Heart right ventricle (tissue), 16 donors: ENCODE measurements around the gene PDK3. TPM values are rescaled to one million over a fixed set of nuclear protein-coding genes. Genes with fewer than 3 reads are reported as not detected.

ENCODE experiments used
- ATAC-seq, 8 donors: fragments of 200-7000 bp; cut with Tn5 transposase; one replicate each; pipeline ENCODE4 v1.9.1; 2020; ENCODE audit warnings: mild to moderate bottlenecking in 8 of 8, moderate library complexity in 8 of 8, moderate number of reproducible peaks in 1 of 8
- DNase-seq, 2 donors: peaks; one replicate each; pipeline ENCODE4 v3.0.0-alpha.2; 2020
- H3K27ac ChIP-seq, 10 donors: fragments of 200-600 bp; sonication (generic) in 2 of 10; one replicate each; pipeline versions ENCODE4 v1.5.0 to v1.8.0; 2020 to 2022; ENCODE audit warnings: mild to moderate bottlenecking in 3 of 10
- H3K27me3 ChIP-seq, 7 donors: fragments of 200-600 bp; one replicate each; pipeline ENCODE4 v1.8.0; 2021 to 2022; ENCODE audit warnings: mild to moderate bottlenecking in 2 of 7
- H3K36me3 ChIP-seq, 9 donors: fragments of 200-600 bp; sonication (generic) in 1 of 9; one replicate each; pipeline versions ENCODE4 v1.5.0 to v1.8.0; 2020 to 2022; ENCODE audit warnings: mild to moderate bottlenecking in 2 of 9
- H3K4me1 ChIP-seq, 9 donors: fragments of 200-600 bp; sonication (generic) in 1 of 9; one replicate each; pipeline versions ENCODE4 v1.5.0 to v1.8.0; 2020 to 2022; ENCODE audit warnings: mild to moderate bottlenecking in 4 of 9
- H3K4me3 ChIP-seq, 10 donors: fragments of 200-600 bp; sonication (generic) in 2 of 10; one replicate each; pipeline versions ENCODE4 v1.5.0 to v1.8.0; 2020 to 2022; ENCODE audit warnings: mild to moderate bottlenecking in 7 of 10, moderate library complexity in 2 of 10
- H3K9me3 ChIP-seq, 11 donors: fragments of 200-600 bp in 10 of 11; sonication (generic) in 2 of 11; one replicate each; pipeline versions ENCODE4 v1.5.0 to v1.8.0; 2013 to 2022; ENCODE audit warnings: mild to moderate bottlenecking in 2 of 11, control low read depth in 1 of 11, moderate library complexity in 1 of 11
- CTCF ChIP-seq, 9 donors: fragments of 200-600 bp; sonication (generic) in 2 of 9; IDR thresholded peaks; one replicate each; pipeline versions ENCODE4 v1.5.0 to v1.8.0; 2021 to 2022; ENCODE audit warnings: antibody characterized with exemption in 9 of 9, mild to moderate bottlenecking in 5 of 9, moderate library complexity in 1 of 9
- WGBS, 2 donors: extraction: QIAGEN DNeasy Blood & Tissue Kit; methylation state at CpG; one replicate each; pipeline ENCODE4 v1.1.7; 2013; ENCODE audit warnings: inconsistent platforms in 1 of 2; 5-methylcytosine and 5-hydroxymethylcytosine counted together
- intact Hi-C, 10 donors: fragments of 100-400 bp; cut with DNase I; formaldehyde crosslinking; loops; one replicate each; pipeline versions ENCODE4 v1.11.1 to v1.14.2; 2022
- polyA plus RNA-seq, 2 donors: library from polyadenylated mRNA; stranded (reverse); fragments of 200-250 nt; gene quantifications; one replicate each; pipeline ENCODE4 v1.2.3, GENCODE V29; 2013
- total RNA-seq, 10 donors: library from RNA; stranded (reverse); fragmentation: NEBNext Ultra II Directional in 3 of 10; extraction: Animal tissue kit (Norgen Biotek cat#: 25700) in 3 of 10; gene quantifications; one replicate each; pipeline versions ENCODE4 v1.2.1 to v1.2.4, GENCODE V29; 2021 to 2023
- donor health status: Arrhythmogenic right ventricular cardiomyopathy.
- donor health status: ischemic (EF 13 %, LVEDD 7.1; RV severe dilation, severe dysfunction).
- donor health status: healthy with polysubstance abuse.
- donor health status: DM: no; HTN: yes; CAD: no.
- donor health status: DM: no; HTN: no; CAD: no.
- donor health status: ischemic (EF 25% LVEDD 6.9; RV normal size, moderate dysfunction).
- donor health status: ischemic (EF 25% LVEDD 5.7; RV mildly dilated, moderate dysfunction).
- donor health status: healthy.
- donor health status: DM: yes; HTN: yes; CAD: no.
- donor health status: Ischemic cardiomyopathy.
- donor health status: ischemic (EF 35%, LVEDD 5.7; RV mildly dilated, moderate dysfunction).
- donor health status: nonischemic (EF 11% LVEDD 7.7; RV severe dilation, severe dysfunction).
- donor health status: DM: yes; HTN: yes; CAD: no.
- donor health status: PGD.
- donor health status: ischemic (EF 29% LVEDD 5.4; RV normal size, mild dysfunction).
- donor health status: nonischemic (EF 23%, LVEDD 6.1; RV moderate dilation, normal function).

The PDK3 gene
- total and polyA plus RNA-seq, 12 donors, result 1.8 to 18.4 (median 9.3) TPM

- Histone ChIP-seq H3K9me3 (peaks cover 0 to 5% (median 0%) of the 10 kb centered on the region in 11 donors), H3K27ac (no peak overlapping the region), H3K4me3 (no peak overlapping the region), H3K36me3 (no peaks in the 10 kb centered on the region), H3K4me1 (peaks cover 0 to 5% (median 0%) of the 10 kb centered on the region in 9 donors), H3K27me3 (peaks cover 0 to 3% (median 0%) of the 10 kb centered on the region in 7 donors)
- ATAC-seq, result no peak
- intact Hi-C loops, result no loop called here
- WGBS, 2 donors, result 49 to 77% methylated on average over 2 of the region's 2 CpGs
- no peak for TF ChIP-seq CTCF (IDR thresholded peaks at IDR 0.05)
- DNase-seq, result no peak
These were observed 39.3 kb upstream of the PDK3 start for GRCh38 chrX:24425806-24426205.

GRCh38 chrX:24426340-24426913 lies 38.7 kb upstream of the PDK3 start:
- Histone ChIP-seq H3K4me1 (peaks cover 0 to 5% (median 0%) of the 10 kb centered on the region in 9 donors), H3K9me3 (peaks cover 0 to 5% (median 0%) of the 10 kb centered on the region in 11 donors), H3K27me3 (peaks cover 0 to 7% (median 0%) of the 10 kb centered on the region in 7 donors), H3K27ac (peak overlapping the region in 1 of 10 donors; percentile 8), H3K4me3 (no peak overlapping the region), H3K36me3 (no peaks in the 10 kb centered on the region)
- DNase-seq (no peak), ATAC-seq (no peak)
- intact Hi-C loops, result no loop called here
- TF ChIP-seq CTCF (IDR thresholded peaks at IDR 0.05), result no peak
- WGBS, 2 donors, result 78 to 83% methylated on average over 2 of the region's 2 CpGs

GRCh38 chrX:24426921-24427746 lies 38.0 kb upstream of the PDK3 start:
- H3K4me3 ChIP-seq, result no peak overlapping the region
- peaks cover 0 to under 1% (median 0%) of the 10 kb centered on the region in 11 donors for H3K9me3 ChIP-seq
- WGBS, 2 donors, result 84 to 94% methylated on average over 10 of the region's 10 CpGs
- H3K27me3 ChIP-seq, result peaks cover 0 to 7% (median 0%) of the 10 kb centered on the region in 7 donors
- no peak for DNase-seq
- ATAC-seq, result peak in 4 of 8 donors; percentile 31 to 74 (median 46)
- TF ChIP-seq CTCF (IDR thresholded peaks at IDR 0.05), result no peak
- H3K4me1 ChIP-seq, result peaks cover 0 to 5% (median 0%) of the 10 kb centered on the region in 9 donors
- H3K27ac ChIP-seq, result peak overlapping the region in 2 of 10 donors; percentile 8 to 13
- H3K36me3 ChIP-seq, result no peaks in the 10 kb centered on the region
- intact Hi-C loops, result no loop called here

GRCh38 chrX:24427747-24428019 lies 37.4 kb upstream of the PDK3 start:
- ATAC-seq, result peak in 1 of 8 donors; percentile 17
- H3K27ac ChIP-seq, result peak overlapping the region in 3 of 10 donors; percentile 13 to 31 (median 15)

More at GRCh38 chrX:24427747-24428019, 37.4 kb upstream of the PDK3 start:
- Histone ChIP-seq H3K4me1 (peaks cover 0 to 5% (median 0%) of the 10 kb centered on the region in 9 donors), H3K9me3 (no peaks in the 10 kb centered on the region), H3K4me3 (no peak overlapping the region), H3K36me3 (no peaks in the 10 kb centered on the region), H3K27me3 (peaks cover 0 to 13% (median 0%) of the 10 kb centered on the region in 7 donors)
- intact Hi-C loops, result no loop called here
- WGBS, 2 donors, result 50 to 73% methylated on average over 1 of the region's 1 CpG
- no peak for TF ChIP-seq CTCF (IDR thresholded peaks at IDR 0.05)
- no peak for DNase-seq
